Osteoblast (primary cell): Measurements from ENCODE around the gene CRYZL1. TPM values are rescaled to one million over a fixed set of nuclear protein-coding genes. Genes with fewer than 3 reads are reported as not detected.

Source experiments
- DNase-seq: peaks from one replicate; pipeline ENCODE4 v3.0.0; 2011; ENCODE audit warnings: low spot score, mixed read lengths; ENCODE audit not compliant: insufficient read length; ENCODE audit errors: missing footprints
- H2AFZ ChIP-seq: 2 replicates; pipeline ENCODE4 v1.6.0; 2011; ENCODE audit warnings: mild to moderate bottlenecking, low read length
- H3K27ac ChIP-seq: 2 replicates; pipeline ENCODE4 v1.5.1; 2011; ENCODE audit warnings: mild to moderate bottlenecking, low read depth, low read length, moderate library complexity
- H3K27me3 ChIP-seq: 2 replicates; pipeline ENCODE4 v1.6.0; 2012; ENCODE audit warnings: mild to moderate bottlenecking, control low read depth, inconsistent platforms, low read length, moderate library complexity; ENCODE audit not compliant: insufficient read depth
- H3K36me3 ChIP-seq: 2 replicates; pipeline ENCODE4 v1.5.1; 2011; ENCODE audit warnings: mild to moderate bottlenecking, low read length, control low read depth, moderate library complexity; ENCODE audit not compliant: insufficient read depth
- H3K4me1 ChIP-seq: 2 replicates; pipeline ENCODE4 v1.5.1; 2011; ENCODE audit warnings: mild to moderate bottlenecking, low read length, control low read depth, moderate library complexity; ENCODE audit not compliant: insufficient read depth
- H3K4me2 ChIP-seq: 2 replicates; pipeline ENCODE4 v1.6.0; 2011; ENCODE audit warnings: mild to moderate bottlenecking, low read length; ENCODE audit not compliant: insufficient read depth
- H3K4me3 ChIP-seq: fragments of 200-600 bp; sonication (generic); 3 replicates; pipeline ENCODE4 v1.5.1; 2012; ENCODE audit warnings: mild to moderate bottlenecking, low read length, inconsistent platforms; ENCODE audit not compliant: insufficient read depth
- H3K79me2 ChIP-seq: 2 replicates; pipeline ENCODE4 v1.6.0; 2012; ENCODE audit warnings: mild to moderate bottlenecking, low read length, control low read depth, inconsistent platforms; ENCODE audit not compliant: insufficient read depth
- H3K9me3 ChIP-seq: 2 replicates; pipeline ENCODE4 v1.5.1; 2011; ENCODE audit warnings: low read depth, low read length, control low read depth
- H4K20me1 ChIP-seq: 2 replicates; pipeline ENCODE4 v1.6.0; 2012; ENCODE audit warnings: mild to moderate bottlenecking, low read length, control low read depth; ENCODE audit not compliant: insufficient read depth
- CTCF ChIP-seq: IDR thresholded peaks from 2 replicates; pipeline ENCODE4 v1.5.1; 2011; ENCODE audit warnings: mild to moderate bottlenecking, low read depth, low read length, moderate library complexity; ENCODE audit errors: extremely low read depth
- total RNA-seq: library from RNA; depleted of rRNA; stranded (reverse); fragments of >200 nt; gene quantifications from 2 replicates; pipeline ENCODE4 v1.2.3, GENCODE V29; 2012

Gene CRYZL1
- total RNA-seq, 1 donor: 28.6 TPM

GRCh38 chr21:33659568-33659949, 18.0 kb upstream of the CRYZL1 start:
- H3K27ac ChIP-seq: no peak overlapping the region
- no peak for DNase-seq
- peaks cover 34% of the 10 kb centered on the region for H4K20me1 ChIP-seq
- peaks cover 19% of the 10 kb centered on the region for H3K4me1 ChIP-seq
- no peak for TF ChIP-seq CTCF
- H3K79me2 ChIP-seq: peaks cover 88% of the 10 kb centered on the region
- no peaks in the 10 kb centered on the region for H3K9me3 ChIP-seq
- H3K36me3 ChIP-seq: no peaks in the 10 kb centered on the region
- no peaks in the 10 kb centered on the region for H3K27me3 ChIP-seq
- H2AFZ ChIP-seq: no peak overlapping the region
- no peak overlapping the region for H3K4me2 ChIP-seq
- no peak overlapping the region for H3K4me3 ChIP-seq

GRCh38 chr21:33658919-33659567, 17.5 kb upstream of the CRYZL1 start:
- DNase-seq: no peak
- Histone ChIP-seq H3K9me3 (no peaks in the 10 kb centered on the region), H3K4me2 (no peak overlapping the region), H2AFZ (no peak overlapping the region), H3K4me1 (peaks cover 19% of the 10 kb centered on the region), H4K20me1 (peaks cover 29% of the 10 kb centered on the region), H3K27ac (no peak overlapping the region), H3K4me3 (no peak overlapping the region), H3K27me3 (no peaks in the 10 kb centered on the region), H3K79me2 (peaks cover 88% of the 10 kb centered on the region), H3K36me3 (no peaks in the 10 kb centered on the region)
- no peak for TF ChIP-seq CTCF

GRCh38 chr21:33657124-33657820, 15.7 kb upstream of the CRYZL1 start:
- Histone ChIP-seq H3K9me3 (no peaks in the 10 kb centered on the region), H3K27me3 (no peaks in the 10 kb centered on the region), H3K4me3 (no peak overlapping the region), H3K27ac (no peak overlapping the region), H4K20me1 (peaks cover 24% of the 10 kb centered on the region), H3K36me3 (no peaks in the 10 kb centered on the region), H2AFZ (no peak overlapping the region), H3K79me2 (peaks cover 87% of the 10 kb centered on the region), H3K4me2 (no peak overlapping the region), H3K4me1 (peaks cover 19% of the 10 kb centered on the region)
- no peak for TF ChIP-seq CTCF
- DNase-seq: no peak

- Histone ChIP-seq H3K4me1 (peaks cover 19% of the 10 kb centered on the region), H2AFZ (no peak overlapping the region), H3K27me3 (no peaks in the 10 kb centered on the region), H4K20me1 (peaks cover 20% of the 10 kb centered on the region), H3K4me2 (no peak overlapping the region), H3K79me2 (peaks cover 87% of the 10 kb centered on the region), H3K4me3 (no peak overlapping the region), H3K27ac (peak overlapping the region; percentile 51), H3K9me3 (no peaks in the 10 kb centered on the region), H3K36me3 (no peaks in the 10 kb centered on the region)
- DNase-seq: peak; percentile 58
- TF ChIP-seq CTCF: no peak
Measured at GRCh38 chr21:33655588-33656221, 14.2 kb upstream of the CRYZL1 start.
